Testis (tissue), 3 donors: Measurements from ENCODE around the gene ITPR2. TPM values are rescaled to one million over a fixed set of nuclear protein-coding genes. Genes with fewer than 3 reads are reported as not detected.
"Not testable (repeated sequence)": the region's sequence is repeated elsewhere in the genome, so short reads cannot be mapped to it uniquely, and the experiment has no call there.

Source experiments
- DNase-seq: peaks from one replicate; pipeline ENCODE4 v3.0.0-alpha.2; 2019
- H3K27ac ChIP-seq, 2 donors: fragments of 200-600 bp; sonication (generic); one replicate each; pipeline ENCODE4 v1.5.1; 2019
- H3K27me3 ChIP-seq: fragments of 200-600 bp; sonication (generic); one replicate; pipeline ENCODE4 v1.5.1; 2019
- H3K36me3 ChIP-seq: fragments of 200-600 bp; sonication (generic); one replicate; pipeline ENCODE4 v1.5.1; 2017; ENCODE audit warnings: low read depth; ENCODE audit errors: missing control alignments
- H3K4me1 ChIP-seq: fragments of 200-600 bp; sonication (generic); one replicate; pipeline ENCODE4 v1.5.1; 2019
- H3K4me3 ChIP-seq, 2 donors: fragments of 200-600 bp; sonication (generic); one replicate each; pipeline ENCODE4 v1.5.1; 2017 to 2019
- H3K9me3 ChIP-seq: fragments of 200-600 bp; sonication (generic); one replicate; pipeline ENCODE4 v1.5.1; 2017
- POLR2A ChIP-seq: fragments of 450-650 bp; IDR thresholded peaks from one replicate; pipeline ENCODE4 v1.6.1; 2017; ENCODE audit warnings: antibody characterized with exemption, mild to moderate bottlenecking, moderate library complexity
- WGBS, 2 donors: methylation state at CpG; one replicate each; pipeline ENCODE4 v1.1.5; 2018; 5-methylcytosine and 5-hydroxymethylcytosine counted together
- intact Hi-C: fragments of 100-400 bp; cut with DNase I; formaldehyde crosslinking; loops from one replicate; pipeline ENCODE4 v1.15.1; 2023; ENCODE audit warnings: low total_unique reads
- polyA plus RNA-seq: library from polyadenylated mRNA; stranded (reverse); fragments of 350-450 nt; fragmentation: Illumina TruSeq; extraction: RNeasy Lipid Tissue Mini Kit (QIAGEN cat#74804); gene quantifications from one replicate; pipeline ENCODE4 v1.2.3, GENCODE V29; 2014; ENCODE audit warnings: low read depth, low replicate concordance; ENCODE audit not compliant: insufficient read depth
- total RNA-seq, 2 donors: library from RNA; depleted of rRNA; stranded (reverse); fragments of >200 nt; gene quantifications; one replicate each; pipeline ENCODE4 v1.2.3, GENCODE V29; 2016
- TF ChIP-seq, protein P1 (sequence below), 3 experiments: fragments of 450-650 bp in 2 of 3; fragments of 200-600 bp in 1 of 3; sonication (generic) in 1 of 3; IDR thresholded peaks; one replicate each; pipeline ENCODE4 v1.5.1; 2016 to 2019; ENCODE audit warnings: antibody characterized with exemption in 3 of 3, mild to moderate bottlenecking in 2 of 3, moderate library complexity in 1 of 3

The ITPR2 gene
- total and polyA plus RNA-seq, 3 donors from 2014 or later, result 4.9 to 60.6 (median 56.9) TPM

DNA sequence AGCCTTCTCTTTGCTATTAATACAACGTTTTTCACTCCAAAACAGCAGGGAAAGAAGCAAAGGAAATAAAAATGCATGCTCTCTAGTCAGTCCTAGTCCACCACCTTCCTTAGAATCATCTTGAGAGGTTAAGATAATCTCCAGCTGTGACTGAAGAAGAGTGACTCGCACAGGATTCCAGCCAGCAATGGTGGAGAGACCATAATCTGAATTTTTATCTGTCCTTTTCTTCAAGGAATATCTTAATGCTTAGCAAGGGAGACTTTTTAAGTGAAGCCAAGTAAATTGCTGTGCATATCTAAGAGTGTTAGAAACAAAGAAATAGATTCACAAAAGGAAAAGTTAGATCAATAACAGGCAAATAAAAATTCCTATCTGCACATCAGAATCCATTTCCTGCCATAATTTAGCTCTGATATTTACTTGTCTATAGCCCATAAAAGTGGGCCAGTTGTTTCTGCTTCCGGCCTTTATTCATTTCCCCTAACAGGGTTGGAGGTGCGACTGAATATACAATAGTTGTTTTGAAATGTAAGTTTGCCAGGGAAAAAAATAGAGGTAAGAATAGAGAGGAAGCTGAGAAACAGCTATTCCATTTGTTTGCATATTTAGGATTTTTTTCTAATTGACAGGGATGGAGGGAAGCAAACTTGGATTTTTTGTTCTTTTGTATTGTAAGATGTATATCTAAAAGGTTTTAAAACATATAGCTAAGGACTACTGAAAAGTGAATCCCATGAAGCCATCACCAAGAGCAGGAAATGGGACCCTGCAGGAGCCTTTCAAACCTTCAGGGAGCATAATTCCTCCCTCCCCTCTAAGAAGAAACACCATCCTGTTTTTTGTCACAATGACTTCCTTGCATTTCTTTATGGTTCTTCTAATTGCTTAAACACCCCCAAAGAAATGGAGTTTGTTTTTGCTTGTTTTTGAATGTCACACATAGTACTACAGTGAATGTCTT, 154.0 kb downstream of the ITPR2 start:
- WGBS, 2 donors, result 61 to 65% methylated on average over 4 of the region's 4 CpGs
- intact Hi-C loops, result no loop called here
- DNase-seq, result no peak
- Histone ChIP-seq H3K27me3 (no peaks in the 10 kb centered on the region), H3K4me3 (no peak overlapping the region), H3K9me3 (no peaks in the 10 kb centered on the region), H3K36me3 (no peaks in the 10 kb centered on the region), H3K4me1 (no peaks in the 10 kb centered on the region), H3K27ac (no peak overlapping the region)
- TF ChIP-seq, protein P1, sequence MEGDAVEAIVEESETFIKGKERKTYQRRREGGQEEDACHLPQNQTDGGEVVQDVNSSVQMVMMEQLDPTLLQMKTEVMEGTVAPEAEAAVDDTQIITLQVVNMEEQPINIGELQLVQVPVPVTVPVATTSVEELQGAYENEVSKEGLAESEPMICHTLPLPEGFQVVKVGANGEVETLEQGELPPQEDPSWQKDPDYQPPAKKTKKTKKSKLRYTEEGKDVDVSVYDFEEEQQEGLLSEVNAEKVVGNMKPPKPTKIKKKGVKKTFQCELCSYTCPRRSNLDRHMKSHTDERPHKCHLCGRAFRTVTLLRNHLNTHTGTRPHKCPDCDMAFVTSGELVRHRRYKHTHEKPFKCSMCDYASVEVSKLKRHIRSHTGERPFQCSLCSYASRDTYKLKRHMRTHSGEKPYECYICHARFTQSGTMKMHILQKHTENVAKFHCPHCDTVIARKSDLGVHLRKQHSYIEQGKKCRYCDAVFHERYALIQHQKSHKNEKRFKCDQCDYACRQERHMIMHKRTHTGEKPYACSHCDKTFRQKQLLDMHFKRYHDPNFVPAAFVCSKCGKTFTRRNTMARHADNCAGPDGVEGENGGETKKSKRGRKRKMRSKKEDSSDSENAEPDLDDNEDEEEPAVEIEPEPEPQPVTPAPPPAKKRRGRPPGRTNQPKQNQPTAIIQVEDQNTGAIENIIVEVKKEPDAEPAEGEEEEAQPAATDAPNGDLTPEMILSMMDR (IDR thresholded peaks at IDR 0.05), result no peak
- no peak for TF ChIP-seq POLR2A

DNA sequence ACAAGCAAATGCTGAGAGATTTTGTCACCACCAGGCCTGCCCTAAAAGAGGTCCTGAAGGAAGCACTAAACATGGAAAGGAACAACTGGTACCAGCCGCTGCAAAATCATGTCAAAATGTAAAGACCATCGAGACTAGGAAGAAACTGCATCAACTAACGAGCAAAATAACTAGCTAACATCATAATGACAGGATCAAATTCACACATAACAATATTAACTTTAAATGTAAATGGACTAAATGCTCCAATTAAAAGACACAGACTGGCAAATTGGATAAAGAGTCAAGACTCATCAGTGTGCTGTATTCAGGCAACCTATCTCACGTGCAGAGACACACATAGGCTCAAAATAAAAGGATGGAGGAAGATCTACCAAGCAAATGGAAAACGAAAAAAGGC, 161.5 kb downstream of the ITPR2 start:
- H3K9me3 ChIP-seq, H3K4me3 ChIP-seq, DNase-seq, H3K27ac ChIP-seq, intact Hi-C loops, H3K36me3 ChIP-seq, H3K4me1 ChIP-seq, H3K27me3 ChIP-seq: not testable (repeated sequence)
- 61 to 80% methylated on average over 2 to 5 of the region's 5 CpGs for WGBS, 2 donors

DNA sequence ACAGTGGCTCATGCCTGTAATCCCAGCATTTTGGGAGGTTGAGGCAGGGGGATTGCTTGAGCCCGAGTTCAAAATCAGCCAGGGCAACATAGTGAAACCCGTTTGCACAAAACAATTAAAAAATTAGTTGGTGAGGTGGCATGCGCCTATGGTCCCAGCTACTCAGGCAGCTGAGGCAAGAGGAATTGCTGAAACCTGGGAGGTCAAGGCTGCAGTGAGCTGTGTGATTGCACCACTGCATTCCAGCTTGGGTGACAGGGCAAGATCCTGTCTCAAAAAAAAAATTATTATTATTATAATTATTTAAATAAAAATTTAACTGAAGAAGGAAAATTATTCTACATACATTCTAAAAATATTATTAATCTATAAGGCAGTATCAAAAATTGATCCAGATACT, 164.1 kb downstream of the ITPR2 start:
- no peak for DNase-seq
- intact Hi-C loops, result no loop called here
- no peaks in the 10 kb centered on the region for H3K36me3 ChIP-seq
- no peak overlapping the region for H3K4me3 ChIP-seq
- 69 to 74% methylated on average over 3 of the region's 3 CpGs for WGBS, 2 donors
- no peaks in the 10 kb centered on the region for H3K9me3 ChIP-seq
- H3K27me3 ChIP-seq, result no peaks in the 10 kb centered on the region
- no peaks in the 10 kb centered on the region for H3K4me1 ChIP-seq
- TF ChIP-seq, protein P1 (IDR thresholded peaks at IDR 0.05), result no peak
- no peak for TF ChIP-seq POLR2A
- no peak overlapping the region for H3K27ac ChIP-seq

DNA sequence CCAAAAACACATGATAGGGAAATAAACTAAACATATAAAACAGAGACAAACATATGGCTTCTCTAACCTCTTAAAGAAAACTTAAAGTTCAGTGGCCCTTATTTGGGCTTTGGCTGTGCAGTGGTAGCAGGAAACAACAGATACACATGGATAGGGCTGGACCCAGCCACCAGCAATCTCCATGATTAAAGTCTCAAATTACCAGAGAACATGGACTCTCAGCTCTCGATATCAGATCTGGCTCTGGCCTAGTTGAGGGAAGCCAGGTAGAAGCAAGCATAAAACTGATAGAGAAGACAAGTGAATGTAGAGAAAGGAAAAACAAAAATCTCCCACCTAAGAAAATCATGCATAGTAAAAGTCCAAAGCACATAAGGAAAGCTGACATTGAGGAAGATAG, 164.8 kb downstream of the ITPR2 start:
- no peak overlapping the region for H3K27ac ChIP-seq
- no peak for DNase-seq
- intact Hi-C loops, result no loop called here
- no peaks in the 10 kb centered on the region for H3K9me3 ChIP-seq
- whole genome bisulfite sequencing, 2 donors, result 89 to 100% methylated on average over 1 of the region's 1 CpG
- no peaks in the 10 kb centered on the region for H3K27me3 ChIP-seq
- H3K4me3 ChIP-seq, result no peak overlapping the region
- H3K36me3 ChIP-seq, result no peaks in the 10 kb centered on the region
- H3K4me1 ChIP-seq, result no peaks in the 10 kb centered on the region
- no peak for TF ChIP-seq POLR2A
- TF ChIP-seq, protein P1 (IDR thresholded peaks at IDR 0.05), result no peak

DNA sequence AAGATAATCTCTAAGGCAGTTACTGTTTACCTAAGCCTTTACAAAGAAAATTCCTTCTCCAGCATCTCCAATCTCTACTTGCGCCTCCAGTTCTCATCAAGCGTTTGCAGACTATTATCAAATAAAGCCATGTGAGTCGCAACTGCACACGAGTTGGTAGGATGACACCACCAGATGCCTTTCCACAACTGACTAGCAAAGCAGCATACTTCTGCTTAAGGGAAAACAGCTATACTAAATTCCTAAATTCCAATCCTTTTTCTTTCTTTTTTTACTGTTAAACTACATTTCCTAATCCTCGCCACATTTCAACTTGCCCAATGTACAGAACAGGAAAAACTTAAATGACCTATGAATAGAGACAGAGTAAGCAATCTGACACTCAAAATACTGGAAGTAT, 166.7 kb downstream of the ITPR2 start:
- Histone ChIP-seq H3K27ac (no peak overlapping the region), H3K36me3 (no peaks in the 10 kb centered on the region), H3K9me3 (no peaks in the 10 kb centered on the region), H3K4me3 (no peak overlapping the region), H3K4me1 (no peaks in the 10 kb centered on the region), H3K27me3 (no peaks in the 10 kb centered on the region)
- 92 to 93% methylated on average over 5 of the region's 5 CpGs for WGBS, 2 donors
- TF ChIP-seq POLR2A, result no peak
- TF ChIP-seq, protein P1 (IDR thresholded peaks at IDR 0.05), result no peak
- intact Hi-C loops, result no loop called here
- no peak for DNase-seq
